Measurements from ENCODE around the gene PPP2R1B.

Gene PPP2R1B

DNA sequence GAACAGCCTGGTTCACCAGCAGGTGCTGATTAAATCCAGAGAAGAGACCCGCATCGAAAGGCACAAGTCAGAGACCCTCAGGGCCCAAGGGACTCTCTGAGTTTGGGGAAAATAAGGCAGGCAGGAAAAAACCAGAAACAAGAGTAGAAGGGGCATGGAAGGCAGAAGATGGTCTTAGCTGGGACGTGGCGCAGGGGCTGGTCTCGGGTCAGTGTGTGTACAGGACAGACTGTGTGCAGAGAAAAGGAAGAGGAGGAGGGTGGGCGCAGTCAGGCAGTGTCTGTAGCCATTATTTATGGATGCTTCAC, 31.3 kb downstream of the PPP2R1B start:
- H3K27ac ChIP-seq (ENCODE audit: poor library complexity, severe bottlenecking): peak overlapping the region; percentile 81
- no peak overlapping the region for H3K4me3 ChIP-seq (ENCODE audit: severe bottlenecking)
- DNase-seq (ENCODE audit: low spot score) (no peak), ATAC-seq (ENCODE audit: low read depth) (no peak)
- TF ChIP-seq, protein P1, sequence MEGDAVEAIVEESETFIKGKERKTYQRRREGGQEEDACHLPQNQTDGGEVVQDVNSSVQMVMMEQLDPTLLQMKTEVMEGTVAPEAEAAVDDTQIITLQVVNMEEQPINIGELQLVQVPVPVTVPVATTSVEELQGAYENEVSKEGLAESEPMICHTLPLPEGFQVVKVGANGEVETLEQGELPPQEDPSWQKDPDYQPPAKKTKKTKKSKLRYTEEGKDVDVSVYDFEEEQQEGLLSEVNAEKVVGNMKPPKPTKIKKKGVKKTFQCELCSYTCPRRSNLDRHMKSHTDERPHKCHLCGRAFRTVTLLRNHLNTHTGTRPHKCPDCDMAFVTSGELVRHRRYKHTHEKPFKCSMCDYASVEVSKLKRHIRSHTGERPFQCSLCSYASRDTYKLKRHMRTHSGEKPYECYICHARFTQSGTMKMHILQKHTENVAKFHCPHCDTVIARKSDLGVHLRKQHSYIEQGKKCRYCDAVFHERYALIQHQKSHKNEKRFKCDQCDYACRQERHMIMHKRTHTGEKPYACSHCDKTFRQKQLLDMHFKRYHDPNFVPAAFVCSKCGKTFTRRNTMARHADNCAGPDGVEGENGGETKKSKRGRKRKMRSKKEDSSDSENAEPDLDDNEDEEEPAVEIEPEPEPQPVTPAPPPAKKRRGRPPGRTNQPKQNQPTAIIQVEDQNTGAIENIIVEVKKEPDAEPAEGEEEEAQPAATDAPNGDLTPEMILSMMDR (IDR thresholded peaks at IDR 0.05; ENCODE audit: poor library complexity, severe bottlenecking): no peak
- no peaks in the 10 kb centered on the region for H3K27me3 ChIP-seq (ENCODE audit: insufficient read depth, poor library complexity, severe bottlenecking)
- peaks cover 18% of the 10 kb centered on the region for H3K4me1 ChIP-seq (ENCODE audit: insufficient read depth, poor library complexity, severe bottlenecking)
- H3K36me3 ChIP-seq (ENCODE audit: low read depth): peaks cover 6% of the 10 kb centered on the region; the same call in 1 of the 2 replicates
- no peaks in the 10 kb centered on the region for H3K9me3 ChIP-seq (ENCODE audit: severe bottlenecking)

DNA sequence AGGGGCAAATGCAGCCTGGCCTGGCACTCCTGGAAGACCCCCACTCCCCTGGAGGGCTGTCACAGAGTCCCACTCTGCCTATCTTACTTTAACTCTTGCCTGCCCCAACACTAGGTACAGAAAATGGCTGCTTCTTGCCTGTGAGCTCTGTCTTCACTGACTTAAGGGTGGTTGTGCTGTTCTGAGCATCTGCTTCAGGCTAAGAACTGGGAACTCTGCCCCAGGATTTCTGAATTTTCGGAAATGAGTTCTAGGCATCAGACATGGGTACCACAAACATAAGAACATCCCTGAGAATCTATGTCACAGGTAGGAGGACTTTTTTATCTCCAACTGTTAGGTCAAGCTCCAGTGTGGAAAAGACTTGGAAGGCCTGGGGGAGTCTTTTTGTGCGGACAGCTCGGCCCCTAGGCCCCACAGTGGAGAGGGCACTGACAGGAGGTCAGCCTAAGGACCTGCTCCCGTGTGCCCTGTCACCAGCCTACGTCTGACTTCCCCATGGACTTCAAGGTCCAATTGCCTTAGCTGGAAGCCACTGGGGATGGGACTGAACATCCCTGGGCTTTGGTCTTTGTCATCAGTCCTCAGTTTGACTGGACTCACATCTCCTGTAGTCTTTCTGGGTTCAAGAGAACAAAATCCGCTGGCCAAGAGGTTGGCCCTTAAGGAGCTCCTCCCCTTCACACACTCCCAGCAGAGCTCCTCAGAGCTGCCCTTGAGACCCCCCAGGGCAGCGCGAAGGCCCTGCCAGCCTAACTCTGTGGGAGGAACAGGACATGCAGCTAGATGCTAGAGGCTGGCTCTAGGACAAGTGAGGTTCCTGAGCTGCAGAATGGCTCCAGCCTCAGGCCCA, 31.9 kb downstream of the PPP2R1B start:
- TF ChIP-seq, protein P1 (IDR thresholded peaks at IDR 0.05; ENCODE audit: poor library complexity, severe bottlenecking): no peak
- Histone ChIP-seq H3K4me3 (ENCODE audit: severe bottlenecking) (no peak overlapping the region), H3K4me1 (ENCODE audit: insufficient read depth, poor library complexity, severe bottlenecking) (peaks cover 18% of the 10 kb centered on the region), H3K36me3 (ENCODE audit: low read depth) (0 out of 2 replicates have a peak, but pooled peaks cover under 1% of the 10 kb centered on the region), H3K27me3 (ENCODE audit: insufficient read depth, poor library complexity, severe bottlenecking) (no peaks in the 10 kb centered on the region), H3K9me3 (ENCODE audit: severe bottlenecking) (no peaks in the 10 kb centered on the region), H3K27ac (ENCODE audit: poor library complexity, severe bottlenecking) (peak overlapping the region; percentile 81)
- ATAC-seq (ENCODE audit: low read depth) (no peak), DNase-seq (ENCODE audit: low spot score) (no peak)

DNA sequence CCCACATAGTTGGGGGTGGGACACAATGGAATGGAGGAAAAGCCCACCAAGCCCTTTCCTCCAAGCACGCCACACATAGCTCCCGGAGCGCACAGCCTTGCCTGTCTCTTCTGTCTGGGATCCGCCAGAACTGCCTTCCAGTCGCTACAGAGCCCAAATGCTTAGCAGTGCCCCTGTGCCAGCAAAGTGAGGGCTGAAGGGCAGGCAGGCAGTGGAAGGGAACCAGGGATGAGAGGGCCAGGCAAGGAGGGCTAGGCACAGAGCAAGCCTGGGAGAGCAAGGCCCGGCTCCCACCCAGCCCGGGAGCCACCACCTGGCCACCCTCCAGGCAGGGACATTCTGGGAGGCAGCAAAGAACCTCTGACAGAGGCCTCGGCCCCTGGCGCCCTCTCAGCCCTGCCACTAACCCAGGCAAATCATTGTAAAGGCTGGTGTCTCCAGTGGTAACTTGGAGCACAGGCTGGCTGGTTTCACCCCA, 32.5 kb downstream of the PPP2R1B start:
- DNase-seq (ENCODE audit: low spot score) (no peak), ATAC-seq (ENCODE audit: low read depth) (no peak)
- no peak overlapping the region for H3K4me3 ChIP-seq (ENCODE audit: severe bottlenecking)
- TF ChIP-seq, protein P1 (IDR thresholded peaks at IDR 0.05; ENCODE audit: poor library complexity, severe bottlenecking): no peak
- H3K4me1 ChIP-seq (ENCODE audit: insufficient read depth, poor library complexity, severe bottlenecking): peaks cover 18% of the 10 kb centered on the region
- H3K27me3 ChIP-seq (ENCODE audit: insufficient read depth, poor library complexity, severe bottlenecking): no peaks in the 10 kb centered on the region
- H3K9me3 ChIP-seq (ENCODE audit: severe bottlenecking): no peaks in the 10 kb centered on the region
- H3K36me3 ChIP-seq (ENCODE audit: low read depth): no peaks in the 10 kb centered on the region
- no peak overlapping the region for H3K27ac ChIP-seq (ENCODE audit: poor library complexity, severe bottlenecking)

DNA sequence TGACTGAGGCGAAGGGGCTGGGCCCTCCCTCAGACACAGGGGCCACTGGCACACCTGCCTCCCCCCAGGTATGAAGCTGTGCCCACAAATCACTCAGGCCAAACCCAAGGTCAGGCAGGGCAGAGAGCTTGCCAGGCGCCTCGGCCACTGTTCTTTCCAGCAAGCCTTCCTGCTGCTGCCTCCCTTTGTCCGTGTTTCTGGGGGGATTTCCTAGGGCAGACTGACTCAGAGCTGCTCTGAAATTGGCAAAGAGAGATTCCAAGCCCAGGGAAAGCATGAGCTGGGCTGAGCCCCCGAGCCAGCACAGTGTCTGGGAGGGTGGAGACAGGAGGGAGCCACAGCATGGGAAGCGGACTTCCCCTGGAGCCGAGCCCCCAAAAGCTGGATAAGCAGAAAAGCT, 33.2 kb downstream of the PPP2R1B start:
- ATAC-seq (ENCODE audit: low read depth) (no peak), DNase-seq (ENCODE audit: low spot score) (no peak)
- Histone ChIP-seq H3K9me3 (ENCODE audit: severe bottlenecking) (no peaks in the 10 kb centered on the region), H3K4me3 (ENCODE audit: severe bottlenecking) (no peak overlapping the region), H3K4me1 (ENCODE audit: insufficient read depth, poor library complexity, severe bottlenecking) (peaks cover 18% of the 10 kb centered on the region), H3K27ac (ENCODE audit: poor library complexity, severe bottlenecking) (no peak overlapping the region), H3K36me3 (ENCODE audit: low read depth) (no peaks in the 10 kb centered on the region), H3K27me3 (ENCODE audit: insufficient read depth, poor library complexity, severe bottlenecking) (no peaks in the 10 kb centered on the region)
- TF ChIP-seq, protein P1 (IDR thresholded peaks at IDR 0.05; ENCODE audit: poor library complexity, severe bottlenecking): no peak

- no peaks in the 10 kb centered on the region for H3K27me3 ChIP-seq (ENCODE audit: insufficient read depth, poor library complexity, severe bottlenecking)
- H3K27ac ChIP-seq (ENCODE audit: poor library complexity, severe bottlenecking): no peak overlapping the region
- H3K4me3 ChIP-seq (ENCODE audit: severe bottlenecking): no peak overlapping the region
- DNase-seq (ENCODE audit: low spot score): no peak
- H3K9me3 ChIP-seq (ENCODE audit: severe bottlenecking): no peaks in the 10 kb centered on the region
- no peaks in the 10 kb centered on the region for H3K36me3 ChIP-seq (ENCODE audit: low read depth)
- peaks cover 18% of the 10 kb centered on the region for H3K4me1 ChIP-seq (ENCODE audit: insufficient read depth, poor library complexity, severe bottlenecking)
- ATAC-seq (ENCODE audit: low read depth): no peak
- TF ChIP-seq, protein P1 (IDR thresholded peaks at IDR 0.05; ENCODE audit: poor library complexity, severe bottlenecking): no peak
These were observed 34.4 kb downstream of the PPP2R1B start for GRCh38 chr11:111731821-111732220.
